Mesendoderm (in vitro differentiated cells): ENCODE results near the gene RTTN.

ENCODE experiments used
- DNase-seq: peaks from one replicate; pipeline ENCODE4 v3.0.0; 2013
- H2AK5ac ChIP-seq: 2 replicates; pipeline ENCODE4 v1.6.1; 2013; ENCODE audit warnings: low read length, inconsistent platforms
- H2BK120ac ChIP-seq: 2 replicates; pipeline ENCODE4 v1.6.1; 2013; ENCODE audit warnings: low read depth, mild to moderate bottlenecking, low read length, moderate library complexity, mixed read lengths
- H2BK15ac ChIP-seq: replicated peaks from 2 replicates; pipeline ENCODE4 v1.6.1; 2013; ENCODE audit warnings: low read depth, mild to moderate bottlenecking, moderate library complexity
- H2BK5ac ChIP-seq: 2 replicates; pipeline ENCODE4 v1.6.1; 2013; ENCODE audit warnings: low read length, inconsistent platforms
- H3K18ac ChIP-seq: 2 replicates; pipeline ENCODE4 v1.6.1; 2013; ENCODE audit warnings: mild to moderate bottlenecking, low read length, mixed read lengths
- H3K23ac ChIP-seq: one replicate; pipeline ENCODE4 v1.6.1; 2013; ENCODE audit warnings: low read length
- H3K27ac ChIP-seq: 2 replicates; pipeline ENCODE4 v1.5.1; 2013; ENCODE audit warnings: low read depth, mild to moderate bottlenecking, inconsistent platforms, low read length, moderate library complexity
- H3K27me3 ChIP-seq: 2 replicates; pipeline ENCODE4 v1.6.1; 2013; ENCODE audit warnings: low read length, control low read depth, mild to moderate bottlenecking, inconsistent platforms; ENCODE audit not compliant: insufficient read depth, poor library complexity
- H3K36me3 ChIP-seq: 2 replicates; pipeline ENCODE4 v1.6.1; 2013; ENCODE audit warnings: low read length, inconsistent platforms; ENCODE audit not compliant: control insufficient read depth, insufficient read depth
- H3K4ac ChIP-seq: one replicate; pipeline ENCODE4 v1.6.1; 2013; ENCODE audit warnings: low read depth, mild to moderate bottlenecking, low read length, moderate library complexity
- H3K4me1 ChIP-seq: 2 replicates; pipeline ENCODE4 v1.6.1; 2013; ENCODE audit warnings: low read depth, low read length, inconsistent platforms; ENCODE audit not compliant: control insufficient read depth
- H3K4me2 ChIP-seq: 2 replicates; pipeline ENCODE4 v1.6.1; 2013; ENCODE audit warnings: low read length
- H3K4me3 ChIP-seq: 2 replicates; pipeline ENCODE4 v1.5.1; 2013; ENCODE audit warnings: mild to moderate bottlenecking, low read length
- H3K56ac ChIP-seq: one replicate; pipeline ENCODE4 v1.6.1; 2013; ENCODE audit warnings: low read length
- H3K79me1 ChIP-seq: 2 replicates; pipeline ENCODE4 v1.6.1; 2013; ENCODE audit warnings: low read length, inconsistent platforms
- H3K79me2 ChIP-seq: 2 replicates; pipeline ENCODE4 v1.6.1; 2013; ENCODE audit warnings: mild to moderate bottlenecking, low read length; ENCODE audit not compliant: control insufficient read depth, insufficient read depth
- H3K9ac ChIP-seq: 2 replicates; pipeline ENCODE4 v1.6.1; 2013; ENCODE audit warnings: low read length, inconsistent platforms
- H4K5ac ChIP-seq: one replicate; pipeline ENCODE4 v1.6.1; 2013; ENCODE audit warnings: low read length
- H4K8ac ChIP-seq: one replicate; pipeline ENCODE4 v1.6.1; 2013; ENCODE audit warnings: low read depth, mild to moderate bottlenecking, control low read depth, low read length, moderate library complexity
- WGBS: extraction: QIAGEN DNeasy Blood & Tissue Kit; methylation state at CpG from one replicate; pipeline ENCODE4 v1.1.7; 2013; ENCODE audit warnings: low lambda C conversion rate, missing lambda C conversion rate; ENCODE audit not compliant: insufficient coverage; ENCODE audit errors: extremely low coverage; 5-methylcytosine and 5-hydroxymethylcytosine counted together

The RTTN gene

DNA sequence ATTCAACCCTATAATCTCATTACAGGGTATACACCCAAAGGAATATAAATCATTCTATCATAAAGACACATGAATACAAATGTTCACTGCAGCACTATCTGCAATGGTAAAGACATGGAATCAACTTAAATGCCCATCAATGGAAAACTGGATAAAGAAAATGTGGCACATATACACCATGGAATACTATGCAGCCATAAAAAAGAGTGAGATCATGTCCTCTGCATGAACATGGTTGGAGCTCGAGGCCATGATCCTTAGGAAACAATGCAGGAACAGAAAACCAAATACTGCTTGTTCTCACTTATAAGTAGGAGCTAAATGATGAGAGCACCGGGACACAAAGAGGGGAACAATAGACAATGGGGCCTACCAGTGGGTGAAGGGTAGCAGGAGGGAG is 169.3 kb downstream of the RTTN start:
- H3K36me3 ChIP-seq, result no peaks in the 10 kb centered on the region
- no peak overlapping the region for H3K27ac ChIP-seq
- no peak for DNase-seq
- H3K4ac ChIP-seq, result no peak overlapping the region
- no peak overlapping the region for H2AK5ac ChIP-seq
- no peak overlapping the region for H3K4me3 ChIP-seq
- no peak overlapping the region for H2BK120ac ChIP-seq
- no peak overlapping the region for H2BK5ac ChIP-seq
- no peaks in the 10 kb centered on the region for H3K4me1 ChIP-seq
- no CpG with 5 or more reads among the region's 2 CpGs for WGBS
- H3K9ac ChIP-seq, result no peak overlapping the region
- H4K5ac ChIP-seq, result no peak overlapping the region
- H3K79me2 ChIP-seq, result no peaks in the 10 kb centered on the region
- no peak overlapping the region for H3K4me2 ChIP-seq
- H4K8ac ChIP-seq, result no peak overlapping the region
- no peak overlapping the region for H3K23ac ChIP-seq
- H3K18ac ChIP-seq, result no peak overlapping the region
- H3K27me3 ChIP-seq, result no peaks in the 10 kb centered on the region
- H3K56ac ChIP-seq, result no peak overlapping the region
- no peaks in the 10 kb centered on the region for H3K79me1 ChIP-seq
- no peak overlapping the region for H2BK15ac ChIP-seq

DNA sequence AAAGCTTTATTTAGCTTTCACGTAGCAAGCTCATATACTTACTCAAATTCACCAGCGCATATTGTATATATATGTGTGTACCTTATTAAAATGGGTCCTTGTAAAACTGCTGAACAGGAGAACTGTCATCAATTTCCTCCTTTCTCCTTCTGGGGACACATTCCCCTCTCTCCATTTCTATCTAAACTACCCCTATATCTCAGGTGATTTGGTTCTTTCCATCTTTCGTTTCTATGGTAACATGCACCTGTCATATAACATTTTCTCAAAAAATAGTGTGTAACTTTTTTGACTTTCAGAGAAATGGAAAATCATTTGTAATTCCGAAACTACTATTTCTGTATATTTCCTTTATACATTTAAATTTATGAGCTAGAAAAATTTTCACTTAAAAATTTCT is 174.3 kb downstream of the RTTN start:
- Histone ChIP-seq H3K4ac (no peak overlapping the region), H4K8ac (no peak overlapping the region), H3K4me2 (no peak overlapping the region), H2BK120ac (no peak overlapping the region), H3K23ac (no peak overlapping the region), H2BK15ac (no peak overlapping the region), H3K18ac (no peak overlapping the region), H3K56ac (no peak overlapping the region), H3K79me1 (no peaks in the 10 kb centered on the region), H4K5ac (no peak overlapping the region), H3K4me1 (no peaks in the 10 kb centered on the region), H3K4me3 (no peak overlapping the region), H3K27ac (no peak overlapping the region), H2BK5ac (no peak overlapping the region), H3K36me3 (no peaks in the 10 kb centered on the region), H3K79me2 (no peaks in the 10 kb centered on the region), H2AK5ac (no peak overlapping the region), H3K9ac (no peak overlapping the region), H3K27me3 (no peaks in the 10 kb centered on the region)
- no peak for DNase-seq
- WGBS, result no CpG with 5 or more reads among the region's 4 CpGs

DNA sequence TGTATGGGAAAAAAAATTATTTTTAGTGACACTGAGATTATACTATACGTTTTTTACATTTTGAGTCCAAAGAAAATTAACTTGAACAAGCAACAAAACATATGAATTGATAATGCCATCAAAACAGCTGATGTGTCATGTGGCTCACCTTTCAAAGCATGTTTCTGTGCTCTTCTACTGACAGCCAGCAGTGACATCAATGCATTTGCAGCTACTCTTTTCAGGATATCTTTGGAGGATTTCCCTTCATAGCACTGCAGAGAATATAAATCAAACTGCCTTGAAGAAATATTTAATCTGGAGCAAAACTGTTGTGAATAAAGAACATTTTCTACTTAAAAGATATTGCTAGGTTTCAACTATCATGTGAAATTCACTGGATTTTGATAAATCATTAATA is 174.8 kb downstream of the RTTN start:
- no peaks in the 10 kb centered on the region for H3K36me3 ChIP-seq
- H2BK15ac ChIP-seq, result no peak overlapping the region
- no peak overlapping the region for H4K8ac ChIP-seq
- no peak overlapping the region for H2BK120ac ChIP-seq
- H4K5ac ChIP-seq, result no peak overlapping the region
- H3K23ac ChIP-seq, result no peak overlapping the region
- H2AK5ac ChIP-seq, result no peak overlapping the region
- no peak overlapping the region for H3K18ac ChIP-seq
- H3K56ac ChIP-seq, result no peak overlapping the region
- no CpG with 5 or more reads among the region's 1 CpG for WGBS
- no peak for DNase-seq
- H3K4me3 ChIP-seq, result no peak overlapping the region
- no peaks in the 10 kb centered on the region for H3K79me2 ChIP-seq
- no peak overlapping the region for H2BK5ac ChIP-seq
- no peak overlapping the region for H3K27ac ChIP-seq
- no peak overlapping the region for H3K9ac ChIP-seq
- H3K4me1 ChIP-seq, result no peaks in the 10 kb centered on the region
- H3K79me1 ChIP-seq, result no peaks in the 10 kb centered on the region
- no peak overlapping the region for H3K4me2 ChIP-seq
- no peaks in the 10 kb centered on the region for H3K27me3 ChIP-seq
- no peak overlapping the region for H3K4ac ChIP-seq

DNA sequence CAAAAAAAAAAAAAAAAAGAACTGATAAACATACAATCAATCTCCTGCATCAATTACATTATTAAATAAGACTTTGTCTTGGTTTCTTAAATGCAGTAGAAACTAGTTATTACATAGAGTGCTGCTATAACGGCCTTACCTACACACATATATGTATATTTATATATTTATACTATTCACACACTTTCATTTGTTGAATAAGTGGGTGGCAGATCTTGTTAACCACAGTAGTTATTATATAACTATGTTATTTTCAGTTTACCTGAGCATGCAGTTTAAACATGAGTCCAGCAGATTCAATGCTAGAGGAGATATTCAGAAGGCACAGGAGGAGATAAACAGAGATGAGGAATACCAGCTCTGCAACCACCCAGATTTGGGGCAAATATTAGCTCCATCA is 176.3 kb downstream of the RTTN start:
- Histone ChIP-seq H3K18ac (no peak overlapping the region), H3K36me3 (no peaks in the 10 kb centered on the region), H3K27ac (no peak overlapping the region), H3K56ac (no peak overlapping the region), H3K4me3 (no peak overlapping the region), H2BK120ac (no peak overlapping the region), H3K4ac (no peak overlapping the region), H2AK5ac (no peak overlapping the region), H3K9ac (no peak overlapping the region), H2BK15ac (no peak overlapping the region), H3K79me2 (no peaks in the 10 kb centered on the region), H3K4me2 (no peak overlapping the region), H2BK5ac (no peak overlapping the region), H4K8ac (no peak overlapping the region), H3K23ac (no peak overlapping the region), H3K79me1 (no peaks in the 10 kb centered on the region), H4K5ac (no peak overlapping the region), H3K27me3 (no peaks in the 10 kb centered on the region), H3K4me1 (no peaks in the 10 kb centered on the region)
- DNase-seq, result no peak
- no CpG with 5 or more reads among the region's 1 CpG for WGBS

DNA sequence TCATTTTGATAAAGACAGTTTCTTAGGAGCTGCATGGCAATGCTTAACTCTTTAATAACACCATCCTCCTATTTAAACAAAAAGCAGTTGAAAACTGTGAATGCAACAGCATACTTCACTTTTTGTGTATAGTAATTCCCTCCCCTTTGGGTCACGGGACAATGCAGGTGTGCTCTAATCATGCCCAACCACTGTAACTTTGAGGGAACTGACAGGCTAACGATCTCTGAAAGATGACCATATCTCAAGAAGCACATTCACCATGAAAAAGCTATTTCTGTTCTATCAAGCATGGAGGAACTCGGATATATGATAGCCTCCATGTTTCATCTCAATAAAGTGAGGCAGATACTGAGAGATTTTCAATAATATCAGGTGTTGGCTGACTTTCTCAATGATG is 176.8 kb downstream of the RTTN start:
- Histone ChIP-seq H4K8ac (no peak overlapping the region), H3K79me2 (no peaks in the 10 kb centered on the region), H3K27ac (no peak overlapping the region), H3K9ac (no peak overlapping the region), H2BK5ac (no peak overlapping the region), H3K4me1 (no peaks in the 10 kb centered on the region), H3K4me3 (no peak overlapping the region), H4K5ac (no peak overlapping the region), H2AK5ac (no peak overlapping the region), H3K27me3 (no peaks in the 10 kb centered on the region), H3K56ac (no peak overlapping the region), H2BK15ac (no peak overlapping the region), H3K36me3 (no peaks in the 10 kb centered on the region), H3K4ac (no peak overlapping the region), H3K4me2 (no peak overlapping the region), H3K18ac (no peak overlapping the region), H3K23ac (no peak overlapping the region), H2BK120ac (no peak overlapping the region), H3K79me1 (no peaks in the 10 kb centered on the region)
- WGBS, result no CpG with 5 or more reads among the region's 3 CpGs
- no peak for DNase-seq

DNA sequence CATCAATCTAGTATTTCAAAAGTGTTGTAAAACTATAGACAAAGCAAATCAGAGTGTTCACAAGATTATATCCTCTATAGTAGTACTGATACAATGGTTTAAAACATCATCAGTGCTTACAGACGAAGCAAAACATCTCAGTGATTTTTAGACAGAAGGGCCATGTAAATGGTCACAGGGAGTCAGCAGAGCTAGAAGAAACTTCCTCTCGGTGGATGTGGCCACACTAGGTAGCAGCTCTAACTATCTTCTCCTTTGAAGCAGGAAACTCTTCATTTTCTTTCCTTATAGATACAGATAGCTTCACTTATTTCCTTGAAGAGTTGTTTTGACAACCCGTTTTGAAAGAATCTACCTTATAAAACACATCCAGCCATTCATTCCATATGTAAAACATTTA is 177.4 kb downstream of the RTTN start:
- no peak overlapping the region for H2BK120ac ChIP-seq
- no peak overlapping the region for H2AK5ac ChIP-seq
- H2BK15ac ChIP-seq, result no peak overlapping the region
- no peak overlapping the region for H4K5ac ChIP-seq
- WGBS, result no CpG with 5 or more reads among the region's 3 CpGs
- H3K36me3 ChIP-seq, result no peaks in the 10 kb centered on the region
- H3K79me1 ChIP-seq, result no peaks in the 10 kb centered on the region
- no peak overlapping the region for H3K23ac ChIP-seq
- H3K18ac ChIP-seq, result no peak overlapping the region
- no peak overlapping the region for H3K4me2 ChIP-seq
- no peak overlapping the region for H3K9ac ChIP-seq
- H3K79me2 ChIP-seq, result no peaks in the 10 kb centered on the region
- H2BK5ac ChIP-seq, result no peak overlapping the region
- H3K56ac ChIP-seq, result no peak overlapping the region
- no peak overlapping the region for H3K4ac ChIP-seq
- no peak overlapping the region for H4K8ac ChIP-seq
- H3K4me3 ChIP-seq, result no peak overlapping the region
- H3K27me3 ChIP-seq, result no peaks in the 10 kb centered on the region
- H3K27ac ChIP-seq, result no peak overlapping the region
- DNase-seq, result no peak
- H3K4me1 ChIP-seq, result no peaks in the 10 kb centered on the region
